OCI-LY3 (cell line): ENCODE measurements around the gene PDK2.

Experiments
- EZH2phosphoT487 ChIP-seq: fragments of 200-600 bp; shearing (Covaris generic); IDR thresholded peaks from 2 replicates; pipeline ENCODE4 v1.6.1; 2018; ENCODE audit warnings: antibody characterized with exemption, mixed run types, low read depth
- TF ChIP-seq, protein P1 (sequence below): fragments of 200-600, 300-600 bp; sonication (generic); IDR thresholded peaks from 2 replicates; pipeline ENCODE4 v1.5.1; 2014; ENCODE audit warnings: antibody characterized with exemption, low read length, low read depth

DNA sequence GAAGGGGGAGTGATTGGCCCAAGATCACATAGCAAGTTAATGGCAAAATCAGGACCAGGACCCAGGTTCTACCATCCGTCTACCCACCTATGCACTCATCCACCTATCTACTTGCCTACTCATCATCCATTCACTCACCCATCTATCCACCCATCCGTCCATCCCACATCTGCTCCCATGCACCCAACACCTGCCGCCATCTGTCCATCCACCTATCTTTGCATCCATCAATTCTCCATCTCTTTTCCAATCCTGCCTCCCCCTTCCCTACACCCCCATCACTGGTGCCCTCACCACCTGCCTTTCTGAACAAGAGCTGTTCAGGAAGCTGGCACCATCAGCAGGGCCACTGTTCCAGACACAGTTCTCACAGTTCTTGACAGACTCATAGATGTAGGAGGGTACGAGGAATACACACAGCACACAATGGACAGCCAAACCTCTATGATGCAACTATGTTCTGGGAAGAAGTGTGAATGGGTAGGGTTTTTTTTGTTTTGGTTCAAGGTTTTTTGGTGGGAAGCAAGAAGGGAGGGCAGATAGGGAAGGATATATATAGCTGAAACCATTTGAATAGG lies 30.4 kb downstream of the PDK2 start:
- TF ChIP-seq, protein P1, sequence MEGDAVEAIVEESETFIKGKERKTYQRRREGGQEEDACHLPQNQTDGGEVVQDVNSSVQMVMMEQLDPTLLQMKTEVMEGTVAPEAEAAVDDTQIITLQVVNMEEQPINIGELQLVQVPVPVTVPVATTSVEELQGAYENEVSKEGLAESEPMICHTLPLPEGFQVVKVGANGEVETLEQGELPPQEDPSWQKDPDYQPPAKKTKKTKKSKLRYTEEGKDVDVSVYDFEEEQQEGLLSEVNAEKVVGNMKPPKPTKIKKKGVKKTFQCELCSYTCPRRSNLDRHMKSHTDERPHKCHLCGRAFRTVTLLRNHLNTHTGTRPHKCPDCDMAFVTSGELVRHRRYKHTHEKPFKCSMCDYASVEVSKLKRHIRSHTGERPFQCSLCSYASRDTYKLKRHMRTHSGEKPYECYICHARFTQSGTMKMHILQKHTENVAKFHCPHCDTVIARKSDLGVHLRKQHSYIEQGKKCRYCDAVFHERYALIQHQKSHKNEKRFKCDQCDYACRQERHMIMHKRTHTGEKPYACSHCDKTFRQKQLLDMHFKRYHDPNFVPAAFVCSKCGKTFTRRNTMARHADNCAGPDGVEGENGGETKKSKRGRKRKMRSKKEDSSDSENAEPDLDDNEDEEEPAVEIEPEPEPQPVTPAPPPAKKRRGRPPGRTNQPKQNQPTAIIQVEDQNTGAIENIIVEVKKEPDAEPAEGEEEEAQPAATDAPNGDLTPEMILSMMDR = no peak
- TF ChIP-seq EZH2phosphoT487 = no peak
